ENCODE data around the gene ARMH2. TPM values are rescaled to one million over a fixed set of nuclear protein-coding genes. Genes with fewer than 3 reads are reported as not detected.
"Not testable (repeated sequence)": the region's sequence is repeated elsewhere in the genome, so short reads cannot be mapped to it uniquely, and the experiment has no call there.

The ARMH2 gene
- total and polyA plus RNA-seq, 2 experiments from 2014 or later, result not detected

- no peak overlapping the region for H3K27ac ChIP-seq (ENCODE audit: low read depth)
- ATAC-seq (no peak), DNase-seq (ENCODE audit: low spot score) (no peak)
- no peaks in the 10 kb centered on the region for H3F3A ChIP-seq (replicated peaks; ENCODE audit: low read depth)
- H3K4me3 Mint-ChIP-seq, result no peak overlapping the region
- H3K27me3 Mint-ChIP-seq (ENCODE audit: insufficient read depth, low read depth, poor library complexity), result peaks cover 2% of the 10 kb centered on the region
- no peaks in the 10 kb centered on the region for H3K9me3 Mint-ChIP-seq
- no peaks in the 10 kb centered on the region for H3K4me1 ChIP-seq (ENCODE audit: insufficient read depth)
- no peaks in the 10 kb centered on the region for H3K27me3 ChIP-seq (ENCODE audit: insufficient read depth)
- H4K20me1 ChIP-seq (replicated peaks; ENCODE audit: insufficient read depth), result no peaks in the 10 kb centered on the region
- H3K36me3 Mint-ChIP-seq (ENCODE audit: low read depth), result no peaks in the 10 kb centered on the region
- H3K4me2 ChIP-seq, result no peak overlapping the region
- H3K4me3 ChIP-seq, result no peak overlapping the region
- H3K79me2 ChIP-seq (replicated peaks; ENCODE audit: insufficient read depth), result no peaks in the 10 kb centered on the region
- H3K4me1 Mint-ChIP-seq, result no peaks in the 10 kb centered on the region
- H2AFZ ChIP-seq, result no peak overlapping the region
- TF ChIP-seq, protein P1, sequence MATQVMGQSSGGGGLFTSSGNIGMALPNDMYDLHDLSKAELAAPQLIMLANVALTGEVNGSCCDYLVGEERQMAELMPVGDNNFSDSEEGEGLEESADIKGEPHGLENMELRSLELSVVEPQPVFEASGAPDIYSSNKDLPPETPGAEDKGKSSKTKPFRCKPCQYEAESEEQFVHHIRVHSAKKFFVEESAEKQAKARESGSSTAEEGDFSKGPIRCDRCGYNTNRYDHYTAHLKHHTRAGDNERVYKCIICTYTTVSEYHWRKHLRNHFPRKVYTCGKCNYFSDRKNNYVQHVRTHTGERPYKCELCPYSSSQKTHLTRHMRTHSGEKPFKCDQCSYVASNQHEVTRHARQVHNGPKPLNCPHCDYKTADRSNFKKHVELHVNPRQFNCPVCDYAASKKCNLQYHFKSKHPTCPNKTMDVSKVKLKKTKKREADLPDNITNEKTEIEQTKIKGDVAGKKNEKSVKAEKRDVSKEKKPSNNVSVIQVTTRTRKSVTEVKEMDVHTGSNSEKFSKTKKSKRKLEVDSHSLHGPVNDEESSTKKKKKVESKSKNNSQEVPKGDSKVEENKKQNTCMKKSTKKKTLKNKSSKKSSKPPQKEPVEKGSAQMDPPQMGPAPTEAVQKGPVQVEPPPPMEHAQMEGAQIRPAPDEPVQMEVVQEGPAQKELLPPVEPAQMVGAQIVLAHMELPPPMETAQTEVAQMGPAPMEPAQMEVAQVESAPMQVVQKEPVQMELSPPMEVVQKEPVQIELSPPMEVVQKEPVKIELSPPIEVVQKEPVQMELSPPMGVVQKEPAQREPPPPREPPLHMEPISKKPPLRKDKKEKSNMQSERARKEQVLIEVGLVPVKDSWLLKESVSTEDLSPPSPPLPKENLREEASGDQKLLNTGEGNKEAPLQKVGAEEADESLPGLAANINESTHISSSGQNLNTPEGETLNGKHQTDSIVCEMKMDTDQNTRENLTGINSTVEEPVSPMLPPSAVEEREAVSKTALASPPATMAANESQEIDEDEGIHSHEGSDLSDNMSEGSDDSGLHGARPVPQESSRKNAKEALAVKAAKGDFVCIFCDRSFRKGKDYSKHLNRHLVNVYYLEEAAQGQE (IDR thresholded peaks at IDR 0.05; ENCODE audit: unreplicated experiment), result no peak
- no peak for TF ChIP-seq ZNF331 (CRISPR knock-in tag; IDR thresholded peaks at IDR 0.05; ENCODE audit: low read depth)
- TF ChIP-seq CREB1 (CRISPR knock-in tag; IDR thresholded peaks at IDR 0.05; ENCODE audit: low read depth), result no peak
- TF ChIP-seq ZNF114 (CRISPR knock-in tag; IDR thresholded peaks at IDR 0.05), result no peak
- TF ChIP-seq POLR2AphosphoS5 (IDR thresholded peaks at IDR 0.05; ENCODE audit: low read depth), result no peak
- H3K9me2 ChIP-seq (ENCODE audit: insufficient read depth), result 0 out of 2 replicates have a peak, but pooled peaks cover 4% of the 10 kb centered on the region
- H3K36me3 ChIP-seq (ENCODE audit: insufficient read depth), result no peaks in the 10 kb centered on the region
- no peak overlapping the region for H3K27ac Mint-ChIP-seq
These were observed 30.4 kb downstream of the ARMH2 start for GRCh38 chr6:24768361-24768760.

GRCh38 chr6:24766680-24767462 is 31.8 kb downstream of the ARMH2 start:
- Histone ChIP-seq H2AFZ (no peak overlapping the region), H3K79me2 (replicated peaks; ENCODE audit: insufficient read depth) (no peaks in the 10 kb centered on the region), H3K4me3 (no peak overlapping the region), H3K4me2 (no peak overlapping the region), H3K9me2 (ENCODE audit: insufficient read depth) (0 out of 2 replicates have a peak, but pooled peaks cover 4% of the 10 kb centered on the region), H4K20me1 (replicated peaks; ENCODE audit: insufficient read depth) (no peaks in the 10 kb centered on the region), H3K27me3 (ENCODE audit: insufficient read depth) (no peaks in the 10 kb centered on the region), H3K36me3 (ENCODE audit: insufficient read depth) (no peaks in the 10 kb centered on the region), H3K27ac (ENCODE audit: low read depth) (no peak overlapping the region), H3K4me1 (ENCODE audit: insufficient read depth) (no peaks in the 10 kb centered on the region), H3F3A (replicated peaks; ENCODE audit: low read depth) (no peaks in the 10 kb centered on the region)
- ATAC-seq (no peak), DNase-seq (ENCODE audit: low spot score) (no peak)
- Mint-ChIP-seq H3K36me3 (ENCODE audit: low read depth) (no peaks in the 10 kb centered on the region; the same call in 2 of the 3 replicates), H3K27me3 (ENCODE audit: insufficient read depth, low read depth, poor library complexity) (peaks cover 2% of the 10 kb centered on the region), H3K4me1 (peaks cover 1% of the 10 kb centered on the region; the same call in 2 of the 3 replicates), H3K4me3 (no peak overlapping the region), H3K27ac (no peak overlapping the region), H3K9me3 (no peaks in the 10 kb centered on the region)
- TF ChIP-seq POLR2AphosphoS5 (IDR thresholded peaks at IDR 0.05; ENCODE audit: low read depth) (no peak), CTCF (conservative IDR thresholded peaks at IDR 0.05; ENCODE audit: low read depth in 2 of 2) (peak in 1 of 2 experiments; percentile 45; a peak in 3 of 4 replicates), EZH2 (IDR thresholded peaks at IDR 0.05; ENCODE audit: low read depth, unreplicated experiment) (no peak)

- H3K27ac Mint-ChIP-seq; H4K20me1 ChIP-seq (replicated peaks; ENCODE audit: insufficient read depth); H3K9me3 Mint-ChIP-seq; H3K4me1 ChIP-seq (ENCODE audit: insufficient read depth); H3K4me1 Mint-ChIP-seq; H3K36me3 Mint-ChIP-seq (ENCODE audit: low read depth); H3K79me2 ChIP-seq (replicated peaks; ENCODE audit: insufficient read depth); H2AFZ ChIP-seq; H3K27ac ChIP-seq (ENCODE audit: low read depth); H3K4me3 ChIP-seq; H3K36me3 ChIP-seq (ENCODE audit: insufficient read depth); DNase-seq (ENCODE audit: low spot score); H3K27me3 Mint-ChIP-seq (ENCODE audit: insufficient read depth, low read depth, poor library complexity); H3K4me3 Mint-ChIP-seq; ATAC-seq; H3K4me2 ChIP-seq; H3K27me3 ChIP-seq (ENCODE audit: insufficient read depth); H3F3A ChIP-seq (replicated peaks; ENCODE audit: low read depth); H3K9me2 ChIP-seq (ENCODE audit: insufficient read depth): not testable (repeated sequence)
These were observed 32.7 kb downstream of the ARMH2 start for GRCh38 chr6:24765968-24766367.

All from GM23338 (cell line).